Activated naive CD4-positive, alpha-beta T cell treated with anti-CD3 and anti-CD28 coated beads, Interleukin-2, amount 10 ng/mL, durations not matched to agents 7 days and 5 days (primary cell): ENCODE results near the gene FBXO24.
A peak's percentile ranks its signal among the peaks of the same experiment; 100 is the strongest.

Experiments used
- CTCF ChIA-PET: fragments of 350-600 bp; sonication (Branson Sonifier 250); formaldehyde crosslinking; loops from one replicate; lab custom pipeline; 2021; ENCODE audit warnings: antibody characterized with exemption; lab: Charles Lee
- DNase-seq: peaks from one replicate; pipeline ENCODE4 v3.0.0-alpha.2; 2020
- H3K27ac Mint-ChIP-seq: one replicate; pipeline ENCODE4 v1.8.0; 2021; ENCODE audit warnings: mild to moderate bottlenecking, moderate library complexity, mixed read lengths
- H3K27me3 Mint-ChIP-seq: one replicate; pipeline ENCODE4 v1.8.0; 2021; ENCODE audit warnings: mild to moderate bottlenecking, mixed read lengths
- H3K36me3 Mint-ChIP-seq: one replicate; pipeline ENCODE4 v1.8.0; 2021; ENCODE audit warnings: mixed read lengths
- H3K4me1 Mint-ChIP-seq: one replicate; pipeline ENCODE4 v1.8.0; 2021; ENCODE audit warnings: mixed read lengths
- H3K4me3 Mint-ChIP-seq: one replicate; pipeline ENCODE4 v1.8.0; 2021; ENCODE audit warnings: mild to moderate bottlenecking, moderate library complexity, mixed read lengths
- H3K9me3 Mint-ChIP-seq: one replicate; pipeline ENCODE4 v1.8.0; 2021; ENCODE audit warnings: mixed read lengths

Gene FBXO24

DNA sequence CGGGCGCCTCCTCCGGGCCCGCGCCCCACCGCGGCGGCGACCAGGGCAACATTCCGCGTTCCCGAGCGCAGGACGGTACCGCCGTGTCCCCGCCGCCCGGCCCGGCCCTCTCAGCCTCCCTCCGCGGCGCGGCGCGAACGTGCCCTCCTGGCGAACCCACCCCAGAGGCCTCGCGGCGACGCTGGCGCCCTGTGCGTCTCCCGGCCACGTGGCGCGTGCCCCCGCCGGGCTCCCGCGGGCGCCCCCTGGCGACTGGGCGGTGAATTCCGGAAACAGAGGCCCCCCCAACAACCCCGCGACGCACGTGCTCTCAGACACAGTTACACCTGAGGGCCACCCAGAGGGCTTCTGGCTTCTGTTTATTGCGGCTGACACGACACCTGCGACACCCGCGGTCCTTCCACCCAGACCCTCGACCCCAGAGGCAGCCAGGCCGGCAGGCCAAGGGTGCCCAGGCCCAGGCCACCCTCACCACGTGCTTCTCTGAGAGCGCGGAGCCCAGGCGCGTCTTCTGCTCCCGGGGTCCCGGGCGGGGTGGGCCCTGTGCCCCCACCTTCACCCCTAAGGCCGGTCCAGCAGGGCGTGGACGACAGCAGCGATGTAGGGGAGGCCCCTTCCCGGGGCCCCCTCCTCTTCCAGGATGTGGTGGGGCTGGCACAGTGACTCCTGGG is 12.3 kb upstream of the FBXO24 start, which contains the start of gene SAP25:
SAP25 (minus strand) TSS at position 210 of the 671 bp plus-strand sequence; CDS start at position 52, 158 bp downstream.
- CTCF ChIA-PET = no interaction called here
- Mint-ChIP-seq H3K4me3 (no peak within 1 kb of the TSS), H3K27me3 (peaks cover 30% of the 10 kb centered on the region), H3K9me3 (no peaks in the 10 kb centered on the region), H3K36me3 (peaks cover 36% of the 10 kb centered on the region), H3K4me1 (peaks cover 29% of the 10 kb centered on the region), H3K27ac (peak within 1 kb of the TSS; percentile 69)
- DNase-seq = no peak

DNA sequence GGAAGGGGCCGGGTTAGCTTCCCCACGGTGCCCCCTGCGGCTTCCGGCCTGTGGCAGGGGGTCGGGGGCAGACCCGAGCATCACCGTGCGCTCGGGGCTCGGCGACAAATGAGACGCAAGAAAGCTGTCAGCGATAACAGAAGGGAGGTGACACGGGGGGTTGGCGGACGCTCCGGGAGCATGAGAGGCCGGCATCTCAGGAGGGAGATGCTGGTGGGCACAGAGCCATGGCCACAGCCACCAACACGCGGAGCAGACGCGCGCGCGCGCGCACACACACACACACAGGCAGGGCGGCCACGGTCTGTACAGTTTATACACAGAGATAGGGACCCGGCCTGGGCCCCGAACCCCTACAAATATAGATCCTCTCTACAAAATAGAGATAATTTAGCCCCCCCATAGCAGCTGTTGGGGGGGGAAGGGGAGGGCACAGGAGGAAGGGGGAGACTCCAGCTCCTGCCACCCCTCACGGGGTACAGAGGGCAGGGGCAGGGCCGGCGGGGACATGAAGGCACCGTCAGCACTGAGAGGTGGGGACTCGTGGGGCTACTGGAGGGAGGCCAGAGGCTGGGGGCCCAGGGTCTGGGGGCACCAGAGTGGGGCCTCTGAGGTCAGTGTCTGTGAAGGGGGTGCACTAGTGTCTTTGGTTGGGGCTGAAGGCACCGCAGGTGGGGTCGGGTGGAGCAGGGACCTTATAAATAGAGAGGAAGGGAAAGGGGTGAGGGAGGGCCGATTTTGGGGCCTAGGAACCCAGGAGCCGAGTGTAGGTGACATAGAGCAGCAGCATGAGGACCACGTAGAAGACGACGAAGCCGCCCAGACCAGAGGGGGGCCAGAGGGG is 11.5 kb upstream of the FBXO24 start:
- Mint-ChIP-seq H3K4me1 (peaks cover 21% of the 10 kb centered on the region), H3K4me3 (no peak overlapping the region), H3K36me3 (peaks cover 40% of the 10 kb centered on the region), H3K27ac (peak overlapping the region; percentile 69), H3K9me3 (no peaks in the 10 kb centered on the region), H3K27me3 (peaks cover 22% of the 10 kb centered on the region)
- CTCF ChIA-PET = no interaction called here
- no peak for DNase-seq

DNA sequence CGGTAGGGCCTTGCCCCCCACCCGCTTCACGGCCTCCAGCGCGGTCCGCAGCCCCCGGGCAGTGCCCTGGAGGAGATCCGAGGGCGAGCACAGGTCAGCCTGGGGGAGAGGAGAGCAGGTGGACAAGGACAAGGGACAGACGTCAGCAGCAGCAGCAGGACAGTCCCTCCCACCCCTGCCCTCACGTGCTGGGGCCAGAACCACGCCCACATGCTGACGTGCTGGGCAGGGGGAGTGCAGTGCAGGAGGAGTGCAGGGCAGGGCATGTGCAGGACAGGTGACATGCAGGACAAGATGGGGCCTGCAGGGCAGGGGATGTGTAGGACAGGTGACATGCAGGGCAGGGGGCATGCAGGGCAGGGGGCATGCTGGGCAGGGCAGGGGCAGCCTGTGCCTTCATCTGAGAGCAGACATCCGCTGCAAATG is 10.9 kb upstream of the FBXO24 start:
- CTCF ChIA-PET = no interaction called here
- no peak overlapping the region for H3K27ac Mint-ChIP-seq

DNA sequence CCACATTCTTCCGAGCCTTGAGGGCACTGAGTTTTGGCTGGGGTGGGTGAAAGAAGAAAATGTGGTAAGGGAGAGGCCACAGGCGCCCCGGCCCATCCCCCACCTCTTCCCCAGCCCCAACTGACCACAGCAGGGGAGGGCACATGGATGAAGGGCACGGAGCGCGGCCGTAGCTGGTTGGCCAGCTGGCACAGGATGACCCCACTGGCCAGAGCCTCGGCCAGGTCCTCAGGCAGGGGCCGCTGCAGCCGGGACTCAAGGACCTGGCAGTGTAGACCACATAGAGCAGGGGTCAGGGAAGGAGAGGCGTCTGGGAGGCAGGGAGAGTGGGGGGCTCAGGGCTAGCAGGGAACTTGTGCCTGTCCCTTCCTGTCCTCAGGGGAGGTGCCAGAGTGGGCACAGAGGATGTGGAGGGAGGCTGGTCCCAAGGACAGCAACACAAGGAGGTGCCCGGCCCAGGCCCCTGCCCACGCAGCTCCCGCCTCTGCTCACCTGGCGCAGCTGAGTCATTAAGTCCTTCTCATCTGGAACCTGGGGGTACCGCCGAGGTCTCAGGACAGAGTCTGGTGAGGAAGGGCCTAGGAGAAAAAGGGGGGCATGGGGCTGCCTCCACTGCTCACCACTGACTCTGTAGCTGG is 10.3 kb upstream of the FBXO24 start:
- Mint-ChIP-seq H3K4me1 (peaks cover 11% of the 10 kb centered on the region), H3K27me3 (peaks cover 11% of the 10 kb centered on the region), H3K9me3 (no peaks in the 10 kb centered on the region), H3K4me3 (no peak overlapping the region), H3K27ac (no peak overlapping the region), H3K36me3 (peaks cover 40% of the 10 kb centered on the region)
- DNase-seq = no peak
- CTCF ChIA-PET = interaction anchor here (1.0 kb wide), 1 partner anchor 11 kb away, joined by 3 read pairs; no protein-coding TSS in a partner anchor

More for the DNA sequence above, 10.9 kb upstream of the FBXO24 start:
- H3K9me3 Mint-ChIP-seq = no peaks in the 10 kb centered on the region
- no peak overlapping the region for H3K4me3 Mint-ChIP-seq
- DNase-seq = no peak
- H3K4me1 Mint-ChIP-seq = peaks cover 16% of the 10 kb centered on the region
- peaks cover 16% of the 10 kb centered on the region for H3K27me3 Mint-ChIP-seq
- peaks cover 40% of the 10 kb centered on the region for H3K36me3 Mint-ChIP-seq

DNA sequence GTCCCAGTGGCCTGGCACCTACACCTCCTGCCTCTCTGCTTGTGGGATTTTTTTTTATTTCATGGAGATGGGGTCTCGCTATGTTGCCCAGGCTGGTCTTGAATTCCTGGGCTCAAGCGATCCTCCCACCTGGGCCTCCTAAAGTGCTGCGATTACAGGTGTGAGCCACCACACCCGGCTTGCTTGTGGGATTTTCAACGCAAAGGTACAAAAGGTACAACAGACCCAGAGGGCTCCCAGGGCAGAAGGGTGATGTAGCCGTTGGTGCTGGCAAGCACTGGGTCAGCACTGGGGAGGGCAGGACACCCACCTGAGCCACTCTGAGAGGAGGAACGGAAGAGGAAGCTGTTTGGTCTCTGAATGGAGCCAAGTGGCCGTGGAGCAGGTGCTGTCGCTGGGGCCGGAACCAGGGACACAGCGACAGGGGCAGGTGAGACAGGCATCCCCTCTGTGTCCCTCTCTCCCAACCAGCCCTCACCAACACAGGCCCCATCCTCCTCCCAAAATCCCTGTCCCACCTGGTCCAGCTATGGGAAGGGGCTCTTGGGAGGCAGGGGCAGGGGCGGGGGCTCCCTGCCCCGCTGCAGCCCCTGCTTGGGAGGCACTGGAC is 9.6 kb upstream of the FBXO24 start:
- peak overlapping the region; percentile 65 for H3K27ac Mint-ChIP-seq
- H3K4me1 Mint-ChIP-seq = peaks cover 11% of the 10 kb centered on the region
- DNase-seq = no peak
- peaks cover 6% of the 10 kb centered on the region for H3K27me3 Mint-ChIP-seq
- H3K4me3 Mint-ChIP-seq = no peak overlapping the region
- H3K36me3 Mint-ChIP-seq = peaks cover 40% of the 10 kb centered on the region
- CTCF ChIA-PET = interaction anchor here (1.0 kb wide), 1 partner anchor 12 kb away, joined by 3 read pairs; no protein-coding TSS in a partner anchor
- H3K9me3 Mint-ChIP-seq = no peaks in the 10 kb centered on the region

DNA sequence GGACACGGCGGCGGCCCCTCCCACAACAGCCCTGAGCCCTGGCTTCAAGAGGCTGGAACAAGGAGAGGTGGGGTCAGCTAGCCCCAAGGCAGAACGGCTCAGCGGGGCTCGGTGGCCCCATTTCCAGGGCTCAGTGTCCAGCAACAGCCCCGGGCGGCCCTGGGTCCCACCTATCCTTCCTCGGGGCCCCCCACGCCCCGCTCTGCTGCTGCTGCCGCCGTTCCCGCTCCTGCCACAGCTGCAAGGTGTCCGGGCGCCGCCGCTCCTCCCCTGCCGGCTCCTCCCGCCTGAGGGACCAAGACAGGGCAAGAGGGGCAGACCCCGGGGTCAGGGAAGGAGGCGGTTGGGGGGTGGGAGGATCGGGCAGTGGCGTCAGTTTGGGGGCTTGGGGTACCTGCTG is 9.0 kb upstream of the FBXO24 start:
- CTCF ChIA-PET = interaction anchor here (1.2 kb wide), 1 partner anchor 13 kb away, joined by 6 read pairs; no protein-coding TSS in a partner anchor
- Mint-ChIP-seq H3K36me3 (peaks cover 36% of the 10 kb centered on the region), H3K4me3 (no peak overlapping the region), H3K27ac (no peak overlapping the region), H3K27me3 (no peaks in the 10 kb centered on the region), H3K4me1 (peaks cover 8% of the 10 kb centered on the region), H3K9me3 (no peaks in the 10 kb centered on the region)
- DNase-seq = no peak

DNA sequence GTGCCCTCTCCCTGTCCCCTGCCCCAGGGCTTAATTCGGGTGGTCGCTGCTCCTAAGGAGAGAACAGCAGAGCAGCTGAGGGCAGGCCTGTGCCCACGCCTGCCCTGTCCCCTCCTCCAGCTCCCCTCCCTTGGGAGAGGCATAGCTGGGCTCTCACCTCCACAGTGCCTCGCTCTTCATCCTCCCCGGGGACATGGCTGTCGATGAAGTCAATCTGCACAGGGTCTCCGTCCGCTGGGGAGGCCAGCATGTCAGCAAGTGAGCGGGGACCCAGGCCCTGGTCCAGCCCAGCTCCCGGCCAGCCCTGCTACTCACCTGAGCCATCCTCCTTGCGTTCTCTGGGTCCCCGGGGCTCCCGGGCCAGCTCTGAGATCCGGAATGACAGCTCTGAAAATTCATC is 8.6 kb upstream of the FBXO24 start:
- peaks cover 11% of the 10 kb centered on the region for H3K4me1 Mint-ChIP-seq
- CTCF ChIA-PET = interaction anchor here (1.2 kb wide), 1 partner anchor 13 kb away, joined by 6 read pairs; no protein-coding TSS in a partner anchor
- no peak for DNase-seq
- no peaks in the 10 kb centered on the region for H3K27me3 Mint-ChIP-seq
- H3K9me3 Mint-ChIP-seq = no peaks in the 10 kb centered on the region
- no peak overlapping the region for H3K27ac Mint-ChIP-seq
- H3K4me3 Mint-ChIP-seq = no peak overlapping the region
- H3K36me3 Mint-ChIP-seq = peaks cover 35% of the 10 kb centered on the region

DNA sequence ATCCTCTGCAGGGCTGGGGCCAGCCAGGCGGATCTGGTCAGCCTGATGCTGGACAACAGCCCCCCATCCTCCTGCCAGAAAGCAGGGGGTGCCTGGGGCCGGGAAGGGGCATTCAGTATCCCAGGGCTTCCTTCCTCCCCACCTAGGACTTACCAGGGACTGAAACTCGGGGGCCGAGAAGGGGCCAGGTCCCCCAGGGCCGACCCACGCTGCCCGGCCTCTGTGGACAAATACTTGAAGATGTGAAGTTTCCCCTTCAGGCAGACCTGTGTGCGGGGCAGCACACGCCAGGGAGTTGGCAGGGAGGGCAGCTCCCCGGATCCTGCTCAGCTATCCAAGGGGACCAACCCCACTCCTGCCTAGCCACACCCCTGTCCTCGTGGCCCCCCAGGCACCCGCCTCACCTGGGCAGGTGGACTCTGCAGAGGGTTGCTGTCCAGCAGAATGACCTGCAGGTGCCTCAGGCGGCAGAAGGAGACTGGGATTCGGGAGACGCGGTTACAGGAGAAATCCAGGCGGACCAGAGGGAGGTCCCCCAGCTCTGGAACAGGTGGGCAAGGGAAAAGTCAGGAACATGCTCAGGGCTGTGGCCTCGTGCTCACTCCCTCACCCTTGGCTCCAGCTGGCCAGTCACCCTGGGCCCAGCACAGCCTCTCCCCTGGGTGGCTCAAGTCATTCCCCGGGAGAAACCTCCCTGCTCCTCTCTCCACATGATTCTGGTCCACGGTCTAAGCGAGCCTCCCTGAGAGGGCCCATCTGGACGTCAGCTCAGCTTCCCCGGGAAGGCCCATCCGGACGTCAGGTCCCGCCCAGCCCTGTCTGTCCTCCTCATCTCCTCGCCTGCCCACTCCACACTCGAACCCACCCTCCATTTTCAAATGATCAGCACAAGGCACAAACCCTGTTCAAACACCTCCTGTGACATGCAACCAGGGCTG is 7.6 kb upstream of the FBXO24 start:
- Mint-ChIP-seq H3K27ac (peak overlapping the region; percentile 33), H3K36me3 (peaks cover 36% of the 10 kb centered on the region), H3K27me3 (no peaks in the 10 kb centered on the region), H3K4me3 (no peak overlapping the region), H3K9me3 (no peaks in the 10 kb centered on the region), H3K4me1 (peaks cover 21% of the 10 kb centered on the region)
- CTCF ChIA-PET = interaction anchor here (1.0 to 1.7 kb wide), 3 partner anchors 14 to 96 kb away, joined by 4 to 6 read pairs (median 5); no protein-coding TSS in a partner anchor
- DNase-seq = no peak

DNA sequence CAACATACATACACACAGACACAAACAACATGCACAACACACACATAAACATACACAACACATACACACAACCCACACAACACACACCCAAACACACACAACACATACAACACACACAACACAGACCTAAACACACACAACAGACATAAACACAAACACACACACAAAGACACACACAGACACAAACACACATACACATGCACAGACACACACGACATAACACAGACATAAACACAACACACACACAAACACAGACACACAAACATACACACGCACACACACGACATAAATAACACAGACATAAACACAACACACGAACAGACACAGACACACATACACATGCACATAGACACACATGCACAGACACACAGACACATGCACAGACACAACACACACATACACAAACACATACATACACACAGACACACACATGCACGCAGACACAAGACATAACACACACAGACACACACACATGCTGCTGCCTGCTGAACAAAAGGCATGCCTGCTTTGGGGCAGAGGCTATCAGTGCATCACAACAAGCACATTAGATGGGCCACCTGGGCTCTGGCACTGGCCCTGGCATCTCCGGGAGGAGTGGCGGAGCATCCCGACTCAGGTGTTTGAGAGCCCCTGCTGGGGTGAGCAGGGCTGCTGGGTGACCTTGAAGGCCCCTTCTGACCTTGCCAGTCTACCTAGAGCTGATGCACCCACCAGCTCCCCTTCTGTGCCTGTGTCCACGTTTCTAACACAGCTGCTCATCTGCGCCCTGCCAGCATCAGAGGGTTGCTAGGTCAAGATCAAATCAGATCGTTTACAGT is 5.5 kb upstream of the FBXO24 start:
- DNase-seq = no peak
- Mint-ChIP-seq H3K4me1 (peaks cover 26% of the 10 kb centered on the region), H3K9me3 (no peaks in the 10 kb centered on the region), H3K27ac (no peak overlapping the region), H3K4me3 (no peak overlapping the region), H3K36me3 (peaks cover 39% of the 10 kb centered on the region), H3K27me3 (no peaks in the 10 kb centered on the region)
- CTCF ChIA-PET = no interaction called here

DNA sequence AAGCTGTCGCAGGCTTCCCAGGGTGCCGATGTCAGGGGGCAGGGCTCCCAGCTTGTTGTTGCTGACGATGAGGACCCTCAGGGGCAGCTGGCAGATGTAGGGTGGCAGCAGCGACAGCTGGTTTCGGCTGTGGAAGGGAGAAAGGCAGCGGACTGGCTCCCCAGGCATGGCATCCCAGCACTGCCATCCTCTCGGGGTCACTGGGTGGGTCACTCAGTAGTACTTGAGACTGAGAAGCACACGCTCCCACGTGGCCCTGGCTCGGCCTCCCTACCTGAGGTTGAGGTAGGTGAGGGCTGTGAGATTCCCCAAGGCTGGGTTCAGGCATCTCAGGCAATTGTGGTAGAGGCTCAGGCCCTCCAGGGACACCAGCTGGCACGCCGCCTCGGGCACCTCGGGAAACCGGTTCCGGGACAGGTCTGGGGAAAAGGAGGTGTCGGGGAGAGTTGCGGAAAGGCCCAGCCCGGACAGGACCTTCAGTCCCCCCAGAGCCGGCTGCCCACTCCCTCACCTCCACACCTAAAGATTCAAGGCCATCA is 4.0 kb upstream of the FBXO24 start:
- Mint-ChIP-seq H3K27me3 (peaks cover 4% of the 10 kb centered on the region), H3K4me1 (peaks cover 31% of the 10 kb centered on the region), H3K4me3 (peak overlapping the region; percentile 89), H3K36me3 (peaks cover 35% of the 10 kb centered on the region), H3K9me3 (no peaks in the 10 kb centered on the region), H3K27ac (peak overlapping the region; percentile 98)
- DNase-seq = no peak
- CTCF ChIA-PET = interaction anchor here (1.7 to 9.1 kb wide), 3 partner anchors 18 to 110 kb away, joined by 4 to 130 read pairs (median 16); no protein-coding TSS in a partner anchor

DNA sequence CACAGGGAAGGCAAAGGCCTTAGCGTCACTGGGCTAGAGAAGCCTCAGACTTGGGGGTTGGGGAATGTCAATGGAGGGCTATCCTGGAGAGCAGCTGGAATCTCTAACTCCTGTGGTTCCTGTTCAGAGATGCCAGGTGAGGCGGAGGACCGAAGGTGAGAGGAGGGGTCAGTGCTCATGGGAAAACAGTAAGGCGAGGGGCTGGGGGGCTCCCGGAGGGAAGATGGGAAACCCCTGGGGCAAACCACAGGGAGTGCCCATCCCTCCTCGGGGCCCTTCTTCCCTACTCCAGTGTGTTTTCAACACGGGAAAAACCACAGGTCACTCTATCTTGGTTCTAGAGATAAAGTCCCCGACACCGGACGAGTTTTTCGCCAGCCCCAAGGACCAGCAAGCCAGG is 3.5 kb upstream of the FBXO24 start:
- CTCF ChIA-PET = interaction anchor here (0.6 to 9.1 kb wide), 6 partner anchors 19 to 114 kb away, joined by 3 to 130 read pairs (median 4); no protein-coding TSS in a partner anchor
- peak overlapping the region; percentile 98 for H3K27ac Mint-ChIP-seq
- peaks cover 33% of the 10 kb centered on the region for H3K36me3 Mint-ChIP-seq
- H3K4me3 Mint-ChIP-seq = peak overlapping the region; percentile 89
- peaks cover 32% of the 10 kb centered on the region for H3K4me1 Mint-ChIP-seq
- DNase-seq = no peak
- H3K27me3 Mint-ChIP-seq = peaks cover 4% of the 10 kb centered on the region
- no peaks in the 10 kb centered on the region for H3K9me3 Mint-ChIP-seq
